Measurements from ENCODE around the gene TRIO.
A peak's percentile ranks its signal among the peaks of the same experiment; 100 is the strongest.
"Not testable (repeated sequence)": the region's sequence is repeated elsewhere in the genome, so short reads cannot be mapped to it uniquely, and the experiment has no call there.

TRIO gene

GRCh38 chr5:14142827-14143545 is at the start of gene TRIO:
TSS of gene TRIO (plus strand) at chr5:14143342. CDS start at chr5:14143726, 384 bp downstream.
- peak; percentile 46 for DNase-seq (ENCODE audit: low read depth)

GRCh38 chr5:14097380-14097779 is 45.8 kb upstream of the TRIO start:
- DNase-seq (ENCODE audit: low read depth): not testable (repeated sequence)

GRCh38 chr5:14097998-14098471 is 45.1 kb upstream of the TRIO start:
- peak; percentile 89 for DNase-seq (ENCODE audit: low read depth)

- DNase-seq (ENCODE audit: low read depth): no peak
Measured at GRCh38 chr5:14100281-14100680, 42.9 kb upstream of the TRIO start.

- DNase-seq (ENCODE audit: low read depth): no peak
Measured at GRCh38 chr5:14101922-14102321, 41.2 kb upstream of the TRIO start.

GRCh38 chr5:14102666-14103065 is 40.5 kb upstream of the TRIO start:
- DNase-seq (ENCODE audit: low read depth): no peak

- peak; percentile 63 for DNase-seq (ENCODE audit: low read depth)
Measured at GRCh38 chr5:14105718-14106410, 37.3 kb upstream of the TRIO start.

- DNase-seq (ENCODE audit: low read depth): no peak
Measured at GRCh38 chr5:14107536-14107935, 35.6 kb upstream of the TRIO start.

- peak; percentile 31 for DNase-seq (ENCODE audit: low read depth)
Measured at GRCh38 chr5:14108170-14108996, 34.8 kb upstream of the TRIO start.

- DNase-seq (ENCODE audit: low read depth): peak; percentile 59
Measured at GRCh38 chr5:14109041-14109747, 33.9 kb upstream of the TRIO start.

- DNase-seq (ENCODE audit: low read depth): no peak
Measured at GRCh38 chr5:14109771-14110170, 33.4 kb upstream of the TRIO start.

GRCh38 chr5:14110196-14110595 is 32.9 kb upstream of the TRIO start:
- DNase-seq (ENCODE audit: low read depth): no peak

- DNase-seq (ENCODE audit: low read depth): peak; percentile 90
Measured at GRCh38 chr5:14110680-14111079, 32.5 kb upstream of the TRIO start.

GRCh38 chr5:14112998-14113652 is 30.0 kb upstream of the TRIO start:
- DNase-seq (ENCODE audit: low read depth): no peak

GRCh38 chr5:14114615-14115251 is 28.4 kb upstream of the TRIO start:
- DNase-seq (ENCODE audit: low read depth): no peak

- no peak for DNase-seq (ENCODE audit: low read depth)
Measured at GRCh38 chr5:14115323-14115895, 27.7 kb upstream of the TRIO start.

GRCh38 chr5:14118551-14119320 is 24.4 kb upstream of the TRIO start:
- no peak for DNase-seq (ENCODE audit: low read depth)

GRCh38 chr5:14120176-14120575 is 23.0 kb upstream of the TRIO start:
- no peak for DNase-seq (ENCODE audit: low read depth)

- no peak for DNase-seq (ENCODE audit: low read depth)
Measured at GRCh38 chr5:14121552-14121951, 21.6 kb upstream of the TRIO start.

- no peak for DNase-seq (ENCODE audit: low read depth)
Measured at GRCh38 chr5:14122089-14122488, 21.1 kb upstream of the TRIO start.
